Body of pancreas (tissue), 4 donors: ENCODE data around the gene OR5H2. TPM values are rescaled to one million over a fixed set of nuclear protein-coding genes. Genes with fewer than 3 reads are reported as not detected.

ENCODE experiments used
- ATAC-seq: fragments of 150-250 bp; one replicate; pipeline ENCODE4 v1.9.1; 2016
- DNase-seq, 4 donors: peaks; one replicate each; pipeline ENCODE4 v3.0.0-alpha.2; 2019
- H3K27ac ChIP-seq, 4 donors: fragments of 200-600 bp; sonication (generic); 1 replicate in 3 of 4; 2 replicates in 1 of 4; pipeline versions ENCODE4 v1.5.1 to v1.6.1; 2016 to 2019; ENCODE audit warnings: mild to moderate bottlenecking in 1 of 4, mixed read lengths in 1 of 4, moderate library complexity in 1 of 4
- H3K27me3 ChIP-seq, 2 donors: fragments of 200-600 bp; sonication (generic); one replicate each; pipeline ENCODE4 v1.6.0; 2016; ENCODE audit warnings: mild to moderate bottlenecking in 1 of 2
- H3K36me3 ChIP-seq, 2 donors: fragments of 200-600 bp; sonication (generic); replicated peaks in 1 of 2; 2 replicates each; pipeline ENCODE4 v1.5.1; 2016; ENCODE audit warnings: low read depth in 2 of 2; ENCODE audit not compliant: insufficient read depth in 1 of 2
- H3K4me1 ChIP-seq: fragments of 200-600 bp; sonication (generic); one replicate; pipeline ENCODE4 v1.6.0; 2016
- H3K4me3 ChIP-seq, 2 donors: fragments of 200-600 bp; sonication (generic); 1 replicate in 1 of 2; 2 replicates in 1 of 2; pipeline ENCODE4 v1.5.1; 2016 to 2019
- H3K9me3 ChIP-seq, 3 donors: fragments of 200-600 bp; sonication (generic); 1 replicate in 2 of 3; 2 replicates in 1 of 3; pipeline ENCODE4 v1.5.1; 2016
- CTCF ChIP-seq, 7 experiments: fragments of 450-650 bp in 4 of 7; fragments of 200-600 bp in 3 of 7; sonication (generic) in 3 of 7; IDR thresholded peaks; one replicate each; pipeline ENCODE4 v1.5.1; 2016 to 2019; ENCODE audit warnings: antibody characterized with exemption in 7 of 7
- POLR2A ChIP-seq, 3 donors: fragments of 450-650 bp; IDR thresholded peaks; one replicate each; pipeline ENCODE4 v1.6.1; 2016; ENCODE audit warnings: antibody characterized with exemption in 3 of 3, mild to moderate bottlenecking in 2 of 3
- WGBS, 2 donors: methylation state at CpG; one replicate each; pipeline ENCODE4 v1.1.5; 2017; 5-methylcytosine and 5-hydroxymethylcytosine counted together
- intact Hi-C: fragments of 100-400 bp; cut with DNase I; formaldehyde crosslinking; loops from one replicate; pipeline ENCODE4 v1.15.1; 2023
- total RNA-seq, 2 donors: library from RNA; depleted of rRNA; stranded (reverse); fragments of >200 nt; gene quantifications; one replicate each; pipeline ENCODE4 v1.1.0, GENCODE V29; 2016

The OR5H2 gene
- total RNA-seq, 2 donors from 2014 or later, result not detected

- Histone ChIP-seq H3K4me3 (no peak overlapping the region), H3K36me3 (no peaks in the 10 kb centered on the region), H3K27ac (no peak overlapping the region), H3K4me1 (peaks cover 9% of the 10 kb centered on the region), H3K27me3 (no peaks in the 10 kb centered on the region), H3K9me3 (no peaks in the 10 kb centered on the region)
- intact Hi-C loops, result no loop called here
- 69 to 81% methylated on average over 2 of the region's 2 CpGs for WGBS, 2 donors
- ATAC-seq (no peak), DNase-seq (no peak)
- TF ChIP-seq POLR2A (IDR thresholded peaks at IDR 0.05) (no peak), CTCF (IDR thresholded peaks at IDR 0.05) (no peak)
Measured at GRCh38 chr3:98322101-98322500, 39.8 kb downstream of the OR5H2 start.

GRCh38 chr3:98322686-98323085, 40.4 kb downstream of the OR5H2 start:
- no peaks in the 10 kb centered on the region for H3K27me3 ChIP-seq
- TF ChIP-seq CTCF (IDR thresholded peaks at IDR 0.05), result no peak
- TF ChIP-seq POLR2A (IDR thresholded peaks at IDR 0.05), result no peak
- H3K27ac ChIP-seq, result no peak overlapping the region
- WGBS, 2 donors, result 61 to 65% methylated on average over 2 of the region's 2 CpGs
- intact Hi-C loops, result no loop called here
- H3K36me3 ChIP-seq, result no peaks in the 10 kb centered on the region
- no peak overlapping the region for H3K4me3 ChIP-seq
- H3K4me1 ChIP-seq, result peaks cover 9% of the 10 kb centered on the region
- ATAC-seq (no peak), DNase-seq (no peak)
- H3K9me3 ChIP-seq, result no peaks in the 10 kb centered on the region

GRCh38 chr3:98323425-98323824, 41.1 kb downstream of the OR5H2 start:
- no peak overlapping the region for H3K27ac ChIP-seq
- intact Hi-C loops, result no loop called here
- TF ChIP-seq CTCF (IDR thresholded peaks at IDR 0.05) (no peak), POLR2A (IDR thresholded peaks at IDR 0.05) (no peak)
- no peaks in the 10 kb centered on the region for H3K27me3 ChIP-seq
- no peak for ATAC-seq
- peaks cover 9% of the 10 kb centered on the region for H3K4me1 ChIP-seq
- no peak overlapping the region for H3K4me3 ChIP-seq
- DNase-seq, result no peak
- H3K9me3 ChIP-seq, result no peaks in the 10 kb centered on the region
- no peaks in the 10 kb centered on the region for H3K36me3 ChIP-seq

GRCh38 chr3:98325055-98325454, 42.8 kb downstream of the OR5H2 start:
- no peaks in the 10 kb centered on the region for H3K27me3 ChIP-seq
- ATAC-seq, result peak; percentile 82
- peak overlapping the region in 1 of 2 donors; percentile 13 for H3K4me3 ChIP-seq
- peak; percentile 33 to 80 (median 59) for DNase-seq
- peaks cover 9% of the 10 kb centered on the region for H3K4me1 ChIP-seq
- TF ChIP-seq CTCF (IDR thresholded peaks at IDR 0.05), result no peak
- no peak for TF ChIP-seq POLR2A (IDR thresholded peaks at IDR 0.05)
- H3K9me3 ChIP-seq, result no peaks in the 10 kb centered on the region
- no peak overlapping the region for H3K27ac ChIP-seq
- intact Hi-C loops, result loop anchor here (5.0 kb wide), 1 partner anchor 283 kb away; no protein-coding TSS in a partner anchor
- H3K36me3 ChIP-seq, result no peaks in the 10 kb centered on the region
- WGBS, 2 donors, result 39 to 59% methylated on average over 12 of the region's 12 CpGs

- peaks cover 9% of the 10 kb centered on the region for H3K4me1 ChIP-seq
- H3K27ac ChIP-seq, result no peak overlapping the region
- WGBS, 2 donors, result 68% methylated on average over 2 of the region's 2 CpGs
- H3K4me3 ChIP-seq, result no peak overlapping the region
- no peaks in the 10 kb centered on the region for H3K27me3 ChIP-seq
- no peaks in the 10 kb centered on the region for H3K36me3 ChIP-seq
- no peak for DNase-seq
- intact Hi-C loops, result loop anchor here (5.0 kb wide), 1 partner anchor 284 kb away; no protein-coding TSS in a partner anchor
- no peak for ATAC-seq
- H3K9me3 ChIP-seq, result no peaks in the 10 kb centered on the region
- TF ChIP-seq CTCF (IDR thresholded peaks at IDR 0.05) (no peak), POLR2A (IDR thresholded peaks at IDR 0.05) (no peak)
Measured at GRCh38 chr3:98326105-98326893, 44.0 kb downstream of the OR5H2 start.
